ENCODE data around the gene SARS1. TPM values are rescaled to one million over a fixed set of nuclear protein-coding genes. Genes with fewer than 3 reads are reported as not detected.

The SARS1 gene
- total and polyA plus RNA-seq, 2 of the 13 experiments (the other 11 are each of a cell fraction or from before 2014, with no cell fraction given): 103 to 134 TPM

- TF ChIP-seq, protein P1, sequence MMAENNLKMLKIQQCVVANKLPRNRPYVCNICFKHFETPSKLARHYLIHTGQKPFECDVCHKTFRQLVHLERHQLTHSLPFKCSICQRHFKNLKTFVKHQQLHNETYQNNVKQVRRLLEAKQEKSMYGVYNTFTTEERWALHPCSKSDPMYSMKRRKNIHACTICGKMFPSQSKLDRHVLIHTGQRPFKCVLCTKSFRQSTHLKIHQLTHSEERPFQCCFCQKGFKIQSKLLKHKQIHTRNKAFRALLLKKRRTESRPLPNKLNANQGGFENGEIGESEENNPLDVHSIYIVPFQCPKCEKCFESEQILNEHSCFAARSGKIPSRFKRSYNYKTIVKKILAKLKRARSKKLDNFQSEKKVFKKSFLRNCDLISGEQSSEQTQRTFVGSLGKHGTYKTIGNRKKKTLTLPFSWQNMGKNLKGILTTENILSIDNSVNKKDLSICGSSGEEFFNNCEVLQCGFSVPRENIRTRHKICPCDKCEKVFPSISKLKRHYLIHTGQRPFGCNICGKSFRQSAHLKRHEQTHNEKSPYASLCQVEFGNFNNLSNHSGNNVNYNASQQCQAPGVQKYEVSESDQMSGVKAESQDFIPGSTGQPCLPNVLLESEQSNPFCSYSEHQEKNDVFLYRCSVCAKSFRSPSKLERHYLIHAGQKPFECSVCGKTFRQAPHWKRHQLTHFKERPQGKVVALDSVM (CRISPR knock-in tag; IDR thresholded peaks at IDR 0.05): peak; percentile 57
- TF ChIP-seq, protein P2, sequence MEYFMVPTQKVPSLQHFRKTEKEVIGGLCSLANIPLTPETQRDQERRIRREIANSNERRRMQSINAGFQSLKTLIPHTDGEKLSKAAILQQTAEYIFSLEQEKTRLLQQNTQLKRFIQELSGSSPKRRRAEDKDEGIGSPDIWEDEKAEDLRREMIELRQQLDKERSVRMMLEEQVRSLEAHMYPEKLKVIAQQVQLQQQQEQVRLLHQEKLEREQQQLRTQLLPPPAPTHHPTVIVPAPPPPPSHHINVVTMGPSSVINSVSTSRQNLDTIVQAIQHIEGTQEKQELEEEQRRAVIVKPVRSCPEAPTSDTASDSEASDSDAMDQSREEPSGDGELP (IDR thresholded peaks at IDR 0.05; ENCODE audit: borderline replicate concordance, low read depth): peak; percentile 56; the same call in 1 of the 2 replicates
- 0 out of 2 replicates have a peak, but pooled peaks have one; percentile 49 for TF ChIP-seq ZNF782 (CRISPR knock-in tag; IDR thresholded peaks at IDR 0.05; ENCODE audit: borderline replicate concordance)
- TF ChIP-seq TCF12 (IDR thresholded peaks at IDR 0.05): no peak
- peak; percentile 36; the same call in 1 of the 2 replicates for TF ChIP-seq TCF12 (CRISPR knock-in tag; IDR thresholded peaks at IDR 0.05)
- 0 out of 2 replicates have a peak, but pooled peaks have one; percentile 44 for TF ChIP-seq ZFP36L1 (CRISPR knock-in tag; IDR thresholded peaks at IDR 0.05)
- TF ChIP-seq, protein P3, sequence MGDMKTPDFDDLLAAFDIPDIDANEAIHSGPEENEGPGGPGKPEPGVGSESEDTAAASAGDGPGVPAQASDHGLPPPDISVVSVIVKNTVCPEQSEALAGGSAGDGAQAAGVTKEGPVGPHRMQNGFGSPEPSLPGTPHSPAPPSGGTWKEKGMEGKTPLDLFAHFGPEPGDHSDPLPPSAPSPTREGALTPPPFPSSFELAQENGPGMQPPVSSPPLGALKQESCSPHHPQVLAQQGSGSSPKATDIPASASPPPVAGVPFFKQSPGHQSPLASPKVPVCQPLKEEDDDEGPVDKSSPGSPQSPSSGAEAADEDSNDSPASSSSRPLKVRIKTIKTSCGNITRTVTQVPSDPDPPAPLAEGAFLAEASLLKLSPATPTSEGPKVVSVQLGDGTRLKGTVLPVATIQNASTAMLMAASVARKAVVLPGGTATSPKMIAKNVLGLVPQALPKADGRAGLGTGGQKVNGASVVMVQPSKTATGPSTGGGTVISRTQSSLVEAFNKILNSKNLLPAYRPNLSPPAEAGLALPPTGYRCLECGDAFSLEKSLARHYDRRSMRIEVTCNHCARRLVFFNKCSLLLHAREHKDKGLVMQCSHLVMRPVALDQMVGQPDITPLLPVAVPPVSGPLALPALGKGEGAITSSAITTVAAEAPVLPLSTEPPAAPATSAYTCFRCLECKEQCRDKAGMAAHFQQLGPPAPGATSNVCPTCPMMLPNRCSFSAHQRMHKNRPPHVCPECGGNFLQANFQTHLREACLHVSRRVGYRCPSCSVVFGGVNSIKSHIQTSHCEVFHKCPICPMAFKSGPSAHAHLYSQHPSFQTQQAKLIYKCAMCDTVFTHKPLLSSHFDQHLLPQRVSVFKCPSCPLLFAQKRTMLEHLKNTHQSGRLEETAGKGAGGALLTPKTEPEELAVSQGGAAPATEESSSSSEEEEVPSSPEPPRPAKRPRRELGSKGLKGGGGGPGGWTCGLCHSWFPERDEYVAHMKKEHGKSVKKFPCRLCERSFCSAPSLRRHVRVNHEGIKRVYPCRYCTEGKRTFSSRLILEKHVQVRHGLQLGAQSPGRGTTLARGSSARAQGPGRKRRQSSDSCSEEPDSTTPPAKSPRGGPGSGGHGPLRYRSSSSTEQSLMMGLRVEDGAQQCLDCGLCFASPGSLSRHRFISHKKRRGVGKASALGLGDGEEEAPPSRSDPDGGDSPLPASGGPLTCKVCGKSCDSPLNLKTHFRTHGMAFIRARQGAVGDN (CRISPR knock-in tag; IDR thresholded peaks at IDR 0.05): peak; percentile 97
- TF ChIP-seq THAP11 (CRISPR knock-in tag; IDR thresholded peaks at IDR 0.05): peak; percentile 80
- TF ChIP-seq PRPF4 (IDR thresholded peaks at IDR 0.05; ENCODE audit: low read depth, low read length, poor library complexity, severe bottlenecking): no peak
- TF ChIP-seq MXI1 (IDR thresholded peaks at IDR 0.05; ENCODE audit: borderline replicate concordance, low read depth, low read length): peak; percentile 56; the same call in 1 of the 3 replicates
- 0 out of 2 replicates have a peak, but pooled peaks have one; percentile 37 for TF ChIP-seq CREM (IDR thresholded peaks at IDR 0.05)
- TF ChIP-seq CREM (CRISPR knock-in tag; IDR thresholded peaks at IDR 0.05): no peak
- TF ChIP-seq, protein P4, sequence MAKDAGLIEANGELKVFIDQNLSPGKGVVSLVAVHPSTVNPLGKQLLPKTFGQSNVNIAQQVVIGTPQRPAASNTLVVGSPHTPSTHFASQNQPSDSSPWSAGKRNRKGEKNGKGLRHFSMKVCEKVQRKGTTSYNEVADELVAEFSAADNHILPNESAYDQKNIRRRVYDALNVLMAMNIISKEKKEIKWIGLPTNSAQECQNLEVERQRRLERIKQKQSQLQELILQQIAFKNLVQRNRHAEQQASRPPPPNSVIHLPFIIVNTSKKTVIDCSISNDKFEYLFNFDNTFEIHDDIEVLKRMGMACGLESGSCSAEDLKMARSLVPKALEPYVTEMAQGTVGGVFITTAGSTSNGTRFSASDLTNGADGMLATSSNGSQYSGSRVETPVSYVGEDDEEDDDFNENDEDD (CRISPR knock-in tag; IDR thresholded peaks at IDR 0.05; ENCODE audit: borderline replicate concordance): peak; percentile 75; the same call in 1 of the 2 replicates
- peak; percentile 60; the same call in 1 of the 2 replicates for TF ChIP-seq ZNF205 (CRISPR knock-in tag; IDR thresholded peaks at IDR 0.05)
- no peak for TF ChIP-seq ZNF432 (CRISPR knock-in tag; IDR thresholded peaks at IDR 0.05; ENCODE audit: borderline replicate concordance)
- no peak for TF ChIP-seq ZNF235 (CRISPR knock-in tag; IDR thresholded peaks at IDR 0.05; ENCODE audit: borderline replicate concordance)
- peak; percentile 90 for TF ChIP-seq SAP130 (CRISPR knock-in tag; IDR thresholded peaks at IDR 0.05; ENCODE audit: low read depth)
- TF ChIP-seq CSRNP1 (CRISPR knock-in tag; IDR thresholded peaks at IDR 0.05): peak; percentile 88
Observed at GRCh38 chr1:109282952-109283747, 69.4 kb downstream of the SARS1 start, which contains the start of gene PSRC1 (continued).

Measured in HepG2 (cell line).